Tibial nerve (tissue), 4 donors: ENCODE measurements around the gene AUTS2. TPM values are rescaled to one million over a fixed set of nuclear protein-coding genes. Genes with fewer than 3 reads are reported as not detected.

Source experiments
- DNase-seq, 2 donors: peaks; one replicate each; pipeline ENCODE4 v3.0.0-alpha.2; 2019; ENCODE audit warnings: low spot score in 2 of 2
- H3K27ac ChIP-seq, 4 donors: fragments of 200-600 bp; sonication (generic) in 3 of 4; one replicate each; pipeline ENCODE4 v1.5.1; 2017 to 2019; ENCODE audit warnings: mild to moderate bottlenecking in 1 of 4
- H3K27me3 ChIP-seq, 2 donors: fragments of 200-600 bp; sonication (generic) in 1 of 2; one replicate each; pipeline versions ENCODE4 v1.5.1 to v1.6.0; 2017 to 2019
- H3K36me3 ChIP-seq, 3 donors: fragments of 200-600 bp; sonication (generic); one replicate each; pipeline ENCODE4 v1.5.1; 2018 to 2019
- H3K4me1 ChIP-seq, 4 donors: fragments of 200-600 bp; sonication (generic) in 3 of 4; one replicate each; pipeline ENCODE4 v1.5.1; 2017 to 2019
- H3K4me3 ChIP-seq, 4 donors: fragments of 200-600 bp; sonication (generic) in 3 of 4; one replicate each; pipeline ENCODE4 v1.5.1; 2017 to 2019; ENCODE audit warnings: mild to moderate bottlenecking in 1 of 4, moderate library complexity in 1 of 4
- H3K9me3 ChIP-seq, 4 donors: fragments of 200-600 bp; sonication (generic) in 3 of 4; one replicate each; pipeline ENCODE4 v1.5.1; 2017 to 2019
- EP300 ChIP-seq, 2 donors: sonication (generic); formaldehyde crosslinking; IDR thresholded peaks; one replicate each; pipeline ENCODE4 v1.6.1; 2017; ENCODE audit warnings: antibody characterized with exemption in 2 of 2, mild to moderate bottlenecking in 1 of 2
- POLR2A ChIP-seq, 2 donors: fragments of 450-650 bp; IDR thresholded peaks; one replicate each; pipeline ENCODE4 v1.6.1; 2017; ENCODE audit warnings: antibody characterized with exemption in 2 of 2, mild to moderate bottlenecking in 2 of 2, moderate library complexity in 2 of 2
- WGBS, 2 donors: methylation state at CpG; one replicate each; pipeline ENCODE4 v1.1.5; 2018; 5-methylcytosine and 5-hydroxymethylcytosine counted together
- total RNA-seq, 4 donors: library from RNA; depleted of rRNA; stranded (reverse); fragments of >200 nt; gene quantifications; one replicate each; pipeline ENCODE4 v1.1.0, GENCODE V29; 2016
- TF ChIP-seq, protein P1 (sequence below), 5 experiments: fragments of 200-600 bp in 3 of 5; fragments of 450-650 bp in 2 of 5; sonication (generic) in 3 of 5; IDR thresholded peaks; one replicate each; pipeline ENCODE4 v1.5.1; 2016 to 2019; ENCODE audit warnings: antibody characterized with exemption in 5 of 5, mild to moderate bottlenecking in 3 of 5, moderate library complexity in 2 of 5

AUTS2 gene
- total RNA-seq, 4 donors from 2014 or later: 56.6 to 87.9 (median 71.6) TPM

DNA sequence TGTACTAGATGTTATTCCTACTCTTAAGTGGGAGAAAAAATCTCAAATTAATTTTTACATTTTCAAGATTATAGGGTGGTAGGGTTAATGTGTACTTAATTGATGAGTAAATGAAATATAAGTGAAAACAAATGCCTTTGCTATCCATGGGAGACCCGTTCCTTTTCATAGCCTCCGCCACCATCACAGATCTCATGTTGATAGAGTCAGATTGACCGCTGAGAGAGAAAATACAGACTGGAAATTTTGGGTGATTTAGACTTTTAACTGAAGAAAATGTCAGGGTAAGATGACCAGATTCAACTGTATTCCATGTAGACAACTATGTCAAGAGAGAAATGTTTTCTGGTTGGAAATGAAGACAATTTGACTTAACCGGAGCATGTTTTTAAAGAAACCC, 446.2 kb downstream of the AUTS2 start:
- TF ChIP-seq POLR2A (IDR thresholded peaks at IDR 0.05): no peak
- TF ChIP-seq EP300 (IDR thresholded peaks at IDR 0.05): no peak
- TF ChIP-seq, protein P1, sequence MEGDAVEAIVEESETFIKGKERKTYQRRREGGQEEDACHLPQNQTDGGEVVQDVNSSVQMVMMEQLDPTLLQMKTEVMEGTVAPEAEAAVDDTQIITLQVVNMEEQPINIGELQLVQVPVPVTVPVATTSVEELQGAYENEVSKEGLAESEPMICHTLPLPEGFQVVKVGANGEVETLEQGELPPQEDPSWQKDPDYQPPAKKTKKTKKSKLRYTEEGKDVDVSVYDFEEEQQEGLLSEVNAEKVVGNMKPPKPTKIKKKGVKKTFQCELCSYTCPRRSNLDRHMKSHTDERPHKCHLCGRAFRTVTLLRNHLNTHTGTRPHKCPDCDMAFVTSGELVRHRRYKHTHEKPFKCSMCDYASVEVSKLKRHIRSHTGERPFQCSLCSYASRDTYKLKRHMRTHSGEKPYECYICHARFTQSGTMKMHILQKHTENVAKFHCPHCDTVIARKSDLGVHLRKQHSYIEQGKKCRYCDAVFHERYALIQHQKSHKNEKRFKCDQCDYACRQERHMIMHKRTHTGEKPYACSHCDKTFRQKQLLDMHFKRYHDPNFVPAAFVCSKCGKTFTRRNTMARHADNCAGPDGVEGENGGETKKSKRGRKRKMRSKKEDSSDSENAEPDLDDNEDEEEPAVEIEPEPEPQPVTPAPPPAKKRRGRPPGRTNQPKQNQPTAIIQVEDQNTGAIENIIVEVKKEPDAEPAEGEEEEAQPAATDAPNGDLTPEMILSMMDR (IDR thresholded peaks at IDR 0.05): no peak
- H3K27ac ChIP-seq: no peak overlapping the region
- H3K27me3 ChIP-seq: no peaks in the 10 kb centered on the region
- peaks cover 0 to 23% (median 6%) of the 10 kb centered on the region in 4 donors for H3K4me1 ChIP-seq
- 95 to 96% methylated on average over 4 of the region's 4 CpGs for WGBS, 2 donors
- no peaks in the 10 kb centered on the region for H3K9me3 ChIP-seq
- no peak overlapping the region for H3K4me3 ChIP-seq
- no peaks in the 10 kb centered on the region for H3K36me3 ChIP-seq
- no peak for DNase-seq

DNA sequence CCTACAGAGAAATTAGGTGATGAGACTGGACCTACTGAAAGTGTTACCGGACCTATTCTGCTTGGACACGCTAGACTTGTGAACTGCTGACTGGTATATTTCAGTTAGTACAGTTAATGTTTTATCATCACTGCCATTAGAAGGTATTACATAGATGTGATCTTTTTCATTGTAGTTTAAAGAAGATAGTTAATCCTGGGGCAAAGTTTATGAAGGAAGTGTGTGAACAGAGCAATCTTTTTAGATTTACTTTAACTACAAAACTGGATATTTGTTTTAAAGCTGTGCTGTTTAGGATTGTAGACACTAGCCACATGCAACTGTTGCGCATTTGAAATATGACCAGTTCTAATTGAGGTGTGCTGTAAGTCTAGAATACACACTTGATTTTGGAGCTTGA, 446.7 kb downstream of the AUTS2 start:
- Histone ChIP-seq H3K36me3 (no peaks in the 10 kb centered on the region), H3K27me3 (no peaks in the 10 kb centered on the region), H3K4me3 (no peak overlapping the region), H3K27ac (no peak overlapping the region), H3K9me3 (no peaks in the 10 kb centered on the region), H3K4me1 (peaks cover 0 to 23% (median 6%) of the 10 kb centered on the region in 4 donors)
- TF ChIP-seq, protein P1 (IDR thresholded peaks at IDR 0.05): no peak
- TF ChIP-seq EP300 (IDR thresholded peaks at IDR 0.05) (no peak), POLR2A (IDR thresholded peaks at IDR 0.05) (no peak)
- WGBS, 2 donors: 95 to 98% methylated on average over 3 of the region's 3 CpGs
- no peak for DNase-seq

DNA sequence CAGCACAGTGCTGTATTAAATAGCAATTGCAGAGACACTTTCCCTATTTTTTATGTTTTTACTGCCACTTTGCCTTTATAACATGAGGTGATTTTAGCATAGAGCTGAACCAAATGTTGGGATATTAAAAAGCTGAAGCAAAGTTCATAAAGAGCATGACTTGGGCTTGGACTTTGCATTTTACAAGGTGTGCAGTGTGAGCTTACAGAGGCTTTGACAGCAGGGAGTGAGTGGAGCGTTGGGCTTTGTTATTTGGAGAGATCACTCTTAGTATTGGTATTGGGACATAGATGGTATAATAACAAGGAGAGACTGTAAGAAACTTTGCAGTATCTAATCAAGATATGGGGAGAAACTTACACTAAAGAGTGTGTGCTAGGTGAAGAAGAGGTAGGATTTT, 449.1 kb downstream of the AUTS2 start:
- DNase-seq: no peak
- no peaks in the 10 kb centered on the region for H3K36me3 ChIP-seq
- TF ChIP-seq EP300 (IDR thresholded peaks at IDR 0.05) (no peak), POLR2A (IDR thresholded peaks at IDR 0.05) (no peak)
- TF ChIP-seq, protein P1 (IDR thresholded peaks at IDR 0.05): no peak
- H3K4me3 ChIP-seq: no peak overlapping the region
- H3K9me3 ChIP-seq: no peaks in the 10 kb centered on the region
- H3K27ac ChIP-seq: no peak overlapping the region
- 93 to 94% methylated on average over 1 of the region's 1 CpG for WGBS, 2 donors
- H3K4me1 ChIP-seq: peaks cover 0 to 19% (median 6%) of the 10 kb centered on the region in 4 donors
- no peaks in the 10 kb centered on the region for H3K27me3 ChIP-seq

DNA sequence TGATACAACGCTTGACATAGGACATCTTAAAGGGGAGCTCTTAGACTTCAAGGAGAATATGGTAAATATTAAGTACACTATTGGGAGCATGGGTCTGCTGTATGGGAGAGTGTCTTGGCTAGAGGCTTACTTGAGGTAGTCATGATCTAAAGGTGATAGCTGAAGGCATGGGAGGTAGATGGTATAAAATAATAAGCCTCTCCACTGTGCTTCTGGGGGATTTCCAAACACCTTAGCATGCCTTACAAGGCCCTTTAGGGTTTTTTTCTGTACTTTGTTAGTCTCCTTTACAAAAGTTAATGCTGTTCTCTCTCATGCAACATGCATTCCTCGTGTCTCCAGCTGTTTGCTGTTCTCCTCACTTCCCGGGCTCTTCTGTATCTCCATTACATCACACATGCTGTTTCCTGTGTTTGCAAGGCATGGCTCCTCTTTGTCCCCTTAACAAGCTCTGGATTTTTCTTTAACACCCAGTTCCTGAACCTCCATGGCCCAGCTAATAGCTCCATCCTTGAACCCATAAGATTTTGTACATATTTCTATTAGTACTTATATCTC, 449.7 kb downstream of the AUTS2 start:
- H3K9me3 ChIP-seq: no peaks in the 10 kb centered on the region
- TF ChIP-seq POLR2A (IDR thresholded peaks at IDR 0.05): no peak
- TF ChIP-seq, protein P1 (IDR thresholded peaks at IDR 0.05): no peak
- no peak for TF ChIP-seq EP300 (IDR thresholded peaks at IDR 0.05)
- WGBS, 2 donors: 70% methylated on average over 3 of the region's 3 CpGs
- no peak overlapping the region for H3K4me3 ChIP-seq
- H3K36me3 ChIP-seq: no peaks in the 10 kb centered on the region
- H3K4me1 ChIP-seq: peaks cover 0 to 19% (median 3%) of the 10 kb centered on the region in 4 donors
- no peaks in the 10 kb centered on the region for H3K27me3 ChIP-seq
- no peak for DNase-seq
- H3K27ac ChIP-seq: no peak overlapping the region

DNA sequence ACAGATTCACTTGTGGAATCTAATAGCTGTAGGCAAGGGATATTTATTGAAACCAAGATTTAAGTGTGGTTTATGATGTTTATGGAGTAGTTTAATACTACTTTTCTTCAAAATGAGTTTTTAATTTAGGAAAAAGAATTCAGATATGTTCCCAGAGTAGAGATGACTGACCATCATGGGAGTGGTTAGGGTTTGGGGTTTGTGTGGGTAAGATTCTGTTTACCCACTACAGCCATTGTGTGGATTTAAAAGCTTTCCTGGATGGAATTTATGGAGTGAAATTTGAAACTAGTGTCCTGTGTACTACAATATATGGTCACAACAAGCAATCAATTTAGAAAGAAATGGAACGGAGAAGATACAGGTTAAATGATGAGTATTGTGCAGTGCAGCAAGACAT, 453.5 kb downstream of the AUTS2 start:
- H3K27ac ChIP-seq: no peak overlapping the region
- no peaks in the 10 kb centered on the region for H3K36me3 ChIP-seq
- no peak overlapping the region for H3K4me3 ChIP-seq
- no peaks in the 10 kb centered on the region for H3K9me3 ChIP-seq
- DNase-seq: no peak
- 94 to 97% methylated on average over 1 of the region's 1 CpG for WGBS, 2 donors
- H3K27me3 ChIP-seq: no peaks in the 10 kb centered on the region
- no peak for TF ChIP-seq EP300 (IDR thresholded peaks at IDR 0.05)
- TF ChIP-seq POLR2A (IDR thresholded peaks at IDR 0.05): no peak
- TF ChIP-seq, protein P1 (IDR thresholded peaks at IDR 0.05): no peak
- peaks cover 0 to 10% (median 0%) of the 10 kb centered on the region in 4 donors for H3K4me1 ChIP-seq
